ENCODE results near the gene SPATA2.

Gene SPATA2

DNA sequence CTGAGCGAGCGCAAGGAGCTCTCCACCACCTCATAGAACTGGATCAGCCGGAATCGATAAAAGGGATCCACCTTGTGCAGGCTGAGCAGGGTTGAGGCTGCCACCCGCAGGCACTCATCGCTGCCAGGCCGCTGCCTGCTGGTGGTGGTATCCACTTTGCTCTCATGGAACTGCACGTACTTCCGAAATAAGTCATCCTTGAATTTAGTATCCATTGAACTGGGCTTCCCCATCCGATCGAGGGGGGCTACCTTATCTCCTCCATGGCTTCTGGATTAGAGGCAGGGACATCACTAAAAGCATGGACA is 7.1 kb downstream of the SPATA2 start:
- Histone ChIP-seq H4K20me1 (ENCODE audit: insufficient read depth, low read length) (no peaks in the 10 kb centered on the region), H3K4me1 (ENCODE audit: insufficient read depth, low read length, severe bottlenecking) (no peaks in the 10 kb centered on the region), H3K9me3 (ENCODE audit: low read length) (no peaks in the 10 kb centered on the region), H3K4me3 (ENCODE audit: low read depth, low read length, poor library complexity, severe bottlenecking) (no peak overlapping the region), H3K27ac (ENCODE audit: low read depth, low read length, poor library complexity, severe bottlenecking) (no peak overlapping the region), H3K4me2 (ENCODE audit: low read length) (no peak overlapping the region), H2AFZ (ENCODE audit: low read length) (no peak overlapping the region), H3K9me2 (ENCODE audit: low read depth, low read length) (no peaks in the 10 kb centered on the region), H3K79me2 (ENCODE audit: insufficient read depth, low read length) (no peaks in the 10 kb centered on the region), H3K9ac (ENCODE audit: low read length) (no peak overlapping the region), H3K27me3 (ENCODE audit: insufficient read depth, low read length) (no peaks in the 10 kb centered on the region), H3F3A (ENCODE audit: insufficient read depth, low read length) (no peaks in the 10 kb centered on the region), H3K36me3 (ENCODE audit: insufficient read depth, low read length) (peaks cover 51% of the 10 kb centered on the region)
- TF ChIP-seq, protein P1, sequence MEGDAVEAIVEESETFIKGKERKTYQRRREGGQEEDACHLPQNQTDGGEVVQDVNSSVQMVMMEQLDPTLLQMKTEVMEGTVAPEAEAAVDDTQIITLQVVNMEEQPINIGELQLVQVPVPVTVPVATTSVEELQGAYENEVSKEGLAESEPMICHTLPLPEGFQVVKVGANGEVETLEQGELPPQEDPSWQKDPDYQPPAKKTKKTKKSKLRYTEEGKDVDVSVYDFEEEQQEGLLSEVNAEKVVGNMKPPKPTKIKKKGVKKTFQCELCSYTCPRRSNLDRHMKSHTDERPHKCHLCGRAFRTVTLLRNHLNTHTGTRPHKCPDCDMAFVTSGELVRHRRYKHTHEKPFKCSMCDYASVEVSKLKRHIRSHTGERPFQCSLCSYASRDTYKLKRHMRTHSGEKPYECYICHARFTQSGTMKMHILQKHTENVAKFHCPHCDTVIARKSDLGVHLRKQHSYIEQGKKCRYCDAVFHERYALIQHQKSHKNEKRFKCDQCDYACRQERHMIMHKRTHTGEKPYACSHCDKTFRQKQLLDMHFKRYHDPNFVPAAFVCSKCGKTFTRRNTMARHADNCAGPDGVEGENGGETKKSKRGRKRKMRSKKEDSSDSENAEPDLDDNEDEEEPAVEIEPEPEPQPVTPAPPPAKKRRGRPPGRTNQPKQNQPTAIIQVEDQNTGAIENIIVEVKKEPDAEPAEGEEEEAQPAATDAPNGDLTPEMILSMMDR (IDR thresholded peaks at IDR 0.05; ENCODE audit: low read length) = no peak
- no peak for TF ChIP-seq EZH2 (IDR thresholded peaks at IDR 0.05; ENCODE audit: borderline replicate concordance, low read length)

DNA sequence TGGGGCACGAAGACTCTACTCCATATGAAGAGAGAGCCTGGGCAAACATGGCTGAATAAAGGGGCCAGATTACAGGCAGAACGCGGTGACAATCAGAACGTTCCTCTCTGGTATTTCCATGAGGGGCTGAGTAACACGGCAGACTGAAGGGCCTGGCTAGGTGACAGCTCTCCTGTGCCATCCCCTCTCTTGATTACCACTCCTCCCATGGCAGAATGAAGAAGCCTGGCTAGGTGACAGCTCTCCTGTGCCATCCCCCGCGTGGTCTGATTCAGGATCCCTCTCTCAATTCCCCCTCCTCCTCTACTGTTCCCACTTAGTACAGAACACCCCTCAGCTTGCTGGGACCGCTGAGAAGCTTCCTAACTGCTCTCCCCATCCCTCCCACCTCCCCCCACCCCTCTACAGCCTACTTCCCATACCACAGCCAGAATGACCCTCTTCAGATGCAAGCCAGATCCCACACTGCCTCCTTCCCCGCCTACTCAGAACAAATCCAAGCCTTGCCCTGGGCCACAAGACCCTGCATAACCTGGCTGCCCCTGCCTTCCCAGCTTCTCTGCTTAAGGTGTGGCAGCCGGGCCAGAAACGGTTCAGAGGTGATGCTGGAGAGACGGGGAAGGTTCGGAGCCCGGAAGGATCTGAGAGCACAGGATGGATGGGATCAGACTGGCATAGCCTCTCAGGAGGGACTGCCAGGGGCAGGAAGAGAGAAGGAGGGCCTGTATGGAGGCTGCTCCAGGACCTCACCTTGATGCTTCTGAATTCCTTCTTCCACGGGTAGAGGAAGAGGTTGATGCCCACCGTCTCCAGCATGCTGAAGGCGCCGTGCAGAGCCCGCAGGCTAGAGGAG is 7.7 kb downstream of the SPATA2 start:
- Histone ChIP-seq H3K27me3 (ENCODE audit: insufficient read depth, low read length) (no peaks in the 10 kb centered on the region), H3K9me2 (ENCODE audit: low read depth, low read length) (no peaks in the 10 kb centered on the region), H3K4me3 (ENCODE audit: low read depth, low read length, poor library complexity, severe bottlenecking) (no peak overlapping the region), H4K20me1 (ENCODE audit: insufficient read depth, low read length) (no peaks in the 10 kb centered on the region), H3K9me3 (ENCODE audit: low read length) (no peaks in the 10 kb centered on the region), H3K79me2 (ENCODE audit: insufficient read depth, low read length) (no peaks in the 10 kb centered on the region), H2AFZ (ENCODE audit: low read length) (no peak overlapping the region), H3F3A (ENCODE audit: insufficient read depth, low read length) (no peaks in the 10 kb centered on the region), H3K36me3 (ENCODE audit: insufficient read depth, low read length) (peaks cover 51% of the 10 kb centered on the region), H3K9ac (ENCODE audit: low read length) (no peak overlapping the region), H3K4me1 (ENCODE audit: insufficient read depth, low read length, severe bottlenecking) (no peaks in the 10 kb centered on the region), H3K4me2 (ENCODE audit: low read length) (no peak overlapping the region), H3K27ac (ENCODE audit: low read depth, low read length, poor library complexity, severe bottlenecking) (no peak overlapping the region)
- TF ChIP-seq, protein P1 (IDR thresholded peaks at IDR 0.05; ENCODE audit: low read length) = no peak
- TF ChIP-seq EZH2 (IDR thresholded peaks at IDR 0.05; ENCODE audit: borderline replicate concordance, low read length) = no peak

DNA sequence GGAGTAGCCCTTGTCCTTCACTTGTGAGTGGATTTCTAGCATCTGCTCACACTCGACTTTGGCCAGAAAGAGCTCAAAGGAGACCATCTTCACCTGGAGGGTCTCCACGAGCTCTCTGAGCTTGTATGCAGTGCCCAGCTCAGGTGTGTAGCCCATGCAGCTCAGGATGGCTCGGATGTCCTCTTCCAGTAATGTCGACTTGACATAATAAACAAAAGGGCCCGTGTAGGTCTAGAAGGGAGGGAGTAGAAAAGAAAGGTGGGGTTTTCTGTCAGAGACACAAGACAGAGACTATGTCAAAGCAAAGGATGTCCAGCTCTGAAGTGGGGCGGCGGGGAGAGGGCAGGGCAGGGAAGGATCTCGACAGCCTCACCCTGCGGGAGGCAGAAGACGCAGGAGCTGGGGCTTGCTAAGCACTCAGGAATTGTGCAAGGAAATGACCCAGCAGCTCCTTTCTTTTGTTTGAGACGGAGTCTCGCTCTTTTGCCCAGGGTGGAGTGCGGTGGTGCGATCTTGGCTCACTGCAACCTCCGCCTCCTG is 8.6 kb downstream of the SPATA2 start:
- no peak overlapping the region for H3K4me2 ChIP-seq (ENCODE audit: low read length)
- H3K79me2 ChIP-seq (ENCODE audit: insufficient read depth, low read length) = no peaks in the 10 kb centered on the region
- no peaks in the 10 kb centered on the region for H3F3A ChIP-seq (ENCODE audit: insufficient read depth, low read length)
- no peaks in the 10 kb centered on the region for H3K9me3 ChIP-seq (ENCODE audit: low read length)
- H3K9me2 ChIP-seq (ENCODE audit: low read depth, low read length) = no peaks in the 10 kb centered on the region
- H3K36me3 ChIP-seq (ENCODE audit: insufficient read depth, low read length) = peaks cover 51% of the 10 kb centered on the region
- H2AFZ ChIP-seq (ENCODE audit: low read length) = no peak overlapping the region
- H3K27ac ChIP-seq (ENCODE audit: low read depth, low read length, poor library complexity, severe bottlenecking) = no peak overlapping the region
- H3K4me1 ChIP-seq (ENCODE audit: insufficient read depth, low read length, severe bottlenecking) = no peaks in the 10 kb centered on the region
- no peak overlapping the region for H3K9ac ChIP-seq (ENCODE audit: low read length)
- H4K20me1 ChIP-seq (ENCODE audit: insufficient read depth, low read length) = no peaks in the 10 kb centered on the region
- no peak overlapping the region for H3K4me3 ChIP-seq (ENCODE audit: low read depth, low read length, poor library complexity, severe bottlenecking)
- TF ChIP-seq, protein P1 (IDR thresholded peaks at IDR 0.05; ENCODE audit: low read length) = no peak
- TF ChIP-seq EZH2 (IDR thresholded peaks at IDR 0.05; ENCODE audit: borderline replicate concordance, low read length) = no peak
- H3K27me3 ChIP-seq (ENCODE audit: insufficient read depth, low read length) = no peaks in the 10 kb centered on the region

All from OCI-LY1 (cell line).